ENCODE measurements around the gene AACS.
"Not testable (repeated sequence)": the region's sequence is repeated elsewhere in the genome, so short reads cannot be mapped to it uniquely, and the experiment has no call there.

AACS gene

GRCh38 chr12:125092108-125092871 is 27.1 kb downstream of the AACS start:
- DNase-seq (ENCODE audit: low spot score) = no peak

- DNase-seq (ENCODE audit: low spot score) = no peak
These were observed 27.8 kb downstream of the AACS start for GRCh38 chr12:125092872-125093680.

GRCh38 chr12:125093681-125094330 is 28.6 kb downstream of the AACS start:
- DNase-seq (ENCODE audit: low spot score) = no peak

- no peak for DNase-seq (ENCODE audit: low spot score)
These were observed 31.7 kb downstream of the AACS start for GRCh38 chr12:125096894-125097293.

GRCh38 chr12:125097427-125097826 is 32.2 kb downstream of the AACS start:
- DNase-seq (ENCODE audit: low spot score) = no peak

- no peak for DNase-seq (ENCODE audit: low spot score)
These were observed 33.6 kb downstream of the AACS start for GRCh38 chr12:125098676-125099408.

- DNase-seq (ENCODE audit: low spot score) = no peak
These were observed 34.2 kb downstream of the AACS start for GRCh38 chr12:125099409-125099782.

GRCh38 chr12:125100551-125101434 is 35.6 kb downstream of the AACS start:
- DNase-seq (ENCODE audit: low spot score) = no peak

GRCh38 chr12:125104982-125105381 is 39.7 kb downstream of the AACS start:
- no peak for DNase-seq (ENCODE audit: low spot score)

GRCh38 chr12:125105600-125105999 is 40.4 kb downstream of the AACS start:
- DNase-seq (ENCODE audit: low spot score) = no peak

- no peak for DNase-seq (ENCODE audit: low spot score)
These were observed 45.6 kb downstream of the AACS start for GRCh38 chr12:125110641-125111360.

GRCh38 chr12:125111403-125111802 is 46.2 kb downstream of the AACS start:
- DNase-seq (ENCODE audit: low spot score) = no peak

GRCh38 chr12:125112614-125113013 is 47.4 kb downstream of the AACS start:
- not testable (repeated sequence) for DNase-seq (ENCODE audit: low spot score)

GRCh38 chr12:125113263-125113662 is 48.0 kb downstream of the AACS start:
- DNase-seq (ENCODE audit: low spot score) = no peak

- no peak for DNase-seq (ENCODE audit: low spot score)
These were observed 48.6 kb downstream of the AACS start for GRCh38 chr12:125113789-125114188.

GRCh38 chr12:125114365-125115141 is 49.3 kb downstream of the AACS start:
- no peak for DNase-seq (ENCODE audit: low spot score)

- no peak for DNase-seq (ENCODE audit: low spot score)
These were observed 55.3 kb downstream of the AACS start for GRCh38 chr12:125120566-125120965.

GRCh38 chr12:125121106-125121505 is 55.9 kb downstream of the AACS start:
- DNase-seq (ENCODE audit: low spot score) = no peak

GRCh38 chr12:125122668-125123067 is 57.4 kb downstream of the AACS start:
- DNase-seq (ENCODE audit: low spot score) = no peak
